Islet precursor cell (in vitro differentiated cells): Measurements from ENCODE around the gene ACVR2B.

ENCODE experiments used
- DNase-seq: peaks from one replicate; pipeline ENCODE4 v3.0.0-alpha.2; 2018

Gene ACVR2B

GRCh38 chr3:38533285-38533976 is 79.7 kb downstream of the ACVR2B start:
- no peak for DNase-seq

- no peak for DNase-seq
Observed at GRCh38 chr3:38534180-38534579, 80.5 kb downstream of the ACVR2B start.

GRCh38 chr3:38534604-38535003 is 80.9 kb downstream of the ACVR2B start:
- no peak for DNase-seq

- no peak for DNase-seq
Observed at GRCh38 chr3:38536671-38537070, 83.0 kb downstream of the ACVR2B start.

- no peak for DNase-seq
Observed at GRCh38 chr3:38538773-38539353, 85.2 kb downstream of the ACVR2B start.

GRCh38 chr3:38541806-38542205 is 88.1 kb downstream of the ACVR2B start:
- no peak for DNase-seq
